GM18505 (cell line): ENCODE data around the gene TNFRSF14.

ENCODE experiments used
- ATAC-seq: cut with Tn5 transposase; IDR thresholded peaks from one replicate; pipeline ENCODE4 v1.9.1; 2021; ENCODE audit not compliant: unreplicated experiment
- POLR2A ChIP-seq: IDR thresholded peaks from 4 replicates; pipeline ENCODE4 v1.6.1; 2011; ENCODE audit warnings: borderline replicate concordance; ENCODE audit not compliant: insufficient read depth, insufficient read length; ENCODE audit errors: extremely low read depth

The TNFRSF14 gene

GRCh38 chr1:2597441-2598328 lies 41.5 kb downstream of the TNFRSF14 start:
- no peak for TF ChIP-seq POLR2A
- no peak for ATAC-seq

GRCh38 chr1:2598329-2598931 lies 42.3 kb downstream of the TNFRSF14 start:
- ATAC-seq: no peak
- no peak for TF ChIP-seq POLR2A

GRCh38 chr1:2601721-2602303 lies 45.6 kb downstream of the TNFRSF14 start:
- ATAC-seq: no peak
- no peak for TF ChIP-seq POLR2A

GRCh38 chr1:2602311-2602835 lies 46.2 kb downstream of the TNFRSF14 start:
- no peak for ATAC-seq
- no peak for TF ChIP-seq POLR2A

GRCh38 chr1:2602866-2603520 lies 46.8 kb downstream of the TNFRSF14 start:
- no peak for TF ChIP-seq POLR2A
- ATAC-seq: no peak

- no peak for TF ChIP-seq POLR2A
- no peak for ATAC-seq
Measured at GRCh38 chr1:2603521-2604155, 47.5 kb downstream of the TNFRSF14 start.

- TF ChIP-seq POLR2A: no peak
- no peak for ATAC-seq
Measured at GRCh38 chr1:2604156-2604843, 48.1 kb downstream of the TNFRSF14 start.

GRCh38 chr1:2604844-2605508 lies 48.8 kb downstream of the TNFRSF14 start:
- no peak for TF ChIP-seq POLR2A
- no peak for ATAC-seq

GRCh38 chr1:2605509-2606395 lies 49.6 kb downstream of the TNFRSF14 start:
- ATAC-seq: no peak
- no peak for TF ChIP-seq POLR2A

- no peak for ATAC-seq
- TF ChIP-seq POLR2A: no peak
Measured at GRCh38 chr1:2606396-2606880, 50.3 kb downstream of the TNFRSF14 start.
